OCI-LY7 (cell line): ENCODE data around the gene GALNT1. TPM values are rescaled to one million over a fixed set of nuclear protein-coding genes. Genes with fewer than 3 reads are reported as not detected.

Source experiments
- BruUV-seq: library from RNA; stranded (reverse); fragments of 400-500 nt; replicated peaks from 2 replicates; lab custom pipeline; 2021; lab: Mats Ljungman, UMichigan
- CTCF ChIA-PET: fragments of 300-600 bp; sonication (Branson Sonifier 250); formaldehyde crosslinking; loops from one replicate; lab custom pipeline; 2022; ENCODE audit warnings: antibody characterized with exemption; ENCODE audit not compliant: unreplicated experiment; lab: Charles Lee
- POLR2A ChIA-PET: fragments of 300-600 bp; sonication (Branson Sonifier 250); formaldehyde crosslinking; loops from one replicate; lab custom pipeline; 2022; ENCODE audit warnings: antibody characterized with exemption; lab: Charles Lee
- DNase-seq: peaks from one replicate; pipeline ENCODE4 v3.0.0-alpha.2; 2015; ENCODE audit warnings: low spot score
- H2AFZ ChIP-seq: fragments of 200-600 bp; sonication (generic), shearing (Covaris generic); 2 replicates; pipeline ENCODE4 v1.6.1; 2014; ENCODE audit warnings: mild to moderate bottlenecking, antibody characterized with exemption, low read length, moderate library complexity
- H3K27ac ChIP-seq: fragments of 200-600 bp; sonication (generic); 2 replicates; pipeline ENCODE4 v1.5.1; 2014; ENCODE audit warnings: mixed run types, low read depth, mild to moderate bottlenecking, moderate library complexity, low read length, inconsistent platforms; ENCODE audit not compliant: poor library complexity, severe bottlenecking
- H3K36me3 ChIP-seq: fragments of 200-600 bp; sonication (generic); 2 replicates; pipeline ENCODE4 v1.6.1; 2014; ENCODE audit warnings: mild to moderate bottlenecking, antibody characterized with exemption, low read length, moderate library complexity, mixed read lengths; ENCODE audit not compliant: insufficient read depth
- H3K4me1 ChIP-seq: fragments of 200-600 bp; sonication (generic); 2 replicates; pipeline ENCODE4 v1.5.1; 2014; ENCODE audit warnings: mild to moderate bottlenecking, low read length; ENCODE audit not compliant: insufficient read depth, poor library complexity, severe bottlenecking
- H3K4me2 ChIP-seq: fragments of 200-600 bp; sonication (generic); 2 replicates; pipeline ENCODE4 v1.6.1; 2014; ENCODE audit warnings: mild to moderate bottlenecking, low read length
- H3K4me3 ChIP-seq: fragments of 200-600 bp; sonication (generic); 2 replicates; pipeline ENCODE4 v1.5.1; 2014; ENCODE audit warnings: mild to moderate bottlenecking, low read depth, low read length; ENCODE audit not compliant: poor library complexity, severe bottlenecking
- H3K79me2 ChIP-seq: fragments of 200-600 bp; sonication (generic); 2 replicates; pipeline ENCODE4 v1.6.1; 2016; ENCODE audit warnings: low read depth, mild to moderate bottlenecking, low read length, moderate library complexity, mixed read lengths; ENCODE audit not compliant: insufficient read depth
- H3K9me2 ChIP-seq: fragments of 200-600 bp; sonication (generic); 2 replicates; pipeline ENCODE4 v1.6.1; 2016; ENCODE audit warnings: mild to moderate bottlenecking, low read length, mixed read lengths; ENCODE audit not compliant: insufficient read depth
- H3K9me3 ChIP-seq: fragments of 200-600 bp; sonication (generic); 2 replicates; pipeline ENCODE4 v1.6.1; 2014; ENCODE audit warnings: mild to moderate bottlenecking, mixed run types, low read length, mixed read lengths
- H4K20me1 ChIP-seq: fragments of 200-600 bp; sonication (generic); 2 replicates; pipeline ENCODE4 v1.6.1; 2014; ENCODE audit warnings: mild to moderate bottlenecking, antibody characterized with exemption, low read length, moderate library complexity, mixed read lengths; ENCODE audit not compliant: insufficient read depth
- EZH2phosphoT487 ChIP-seq: fragments of 200-600 bp; sonication (generic); IDR thresholded peaks from 2 replicates; pipeline ENCODE4 v1.6.1; 2018; ENCODE audit warnings: low read depth, borderline replicate concordance, mild to moderate bottlenecking, mixed run types, antibody characterized with exemption, low read length, moderate library complexity, mixed read lengths
- intact Hi-C: fragments of 100-400 bp; cut with micrococcal nuclease; formaldehyde crosslinking; loops from one replicate; pipeline ENCODE4 v1.10.0; 2022; ENCODE audit not compliant: unreplicated experiment
- total RNA-seq, 2 experiments: library from RNA; depleted of rRNA in 1 of 2; stranded (reverse); fragments of >200 nt in 1 of 2; shearing (Covaris generic) in 1 of 2; gene quantifications; 2 replicates each; pipeline ENCODE4 v1.2.3, GENCODE V29; 2014 to 2022
- TF ChIP-seq, protein P1 (sequence below): fragments of 200-600 bp; sonication (generic); conservative IDR thresholded peaks from 2 replicates; pipeline ENCODE4 v1.5.1; 2014; ENCODE audit warnings: mild to moderate bottlenecking, antibody characterized with exemption, low read length, moderate library complexity, mixed read lengths

The GALNT1 gene
- total RNA-seq, 2 experiments from 2014 or later: 22.0 to 37.2 TPM

DNA sequence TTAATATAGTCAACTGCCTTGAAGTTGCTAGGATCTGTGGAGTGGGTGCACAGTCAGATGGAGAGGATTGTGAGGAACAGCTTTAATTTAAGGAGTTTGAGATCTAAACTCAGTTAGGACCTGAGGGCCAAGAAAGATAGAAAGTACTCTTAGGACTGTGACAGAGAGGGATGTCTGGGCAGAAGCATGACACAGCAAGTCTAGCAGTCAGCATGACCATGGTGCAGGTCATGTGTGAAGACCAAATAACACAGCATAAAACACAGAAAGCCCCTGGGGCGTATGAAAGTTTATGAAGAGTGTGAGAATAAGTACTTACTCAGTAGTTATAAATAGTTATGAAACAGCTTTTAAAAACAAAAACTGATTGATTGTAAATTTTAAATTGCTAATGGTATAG is 107.2 kb downstream of the GALNT1 start:
- Histone ChIP-seq H3K36me3 (no peaks in the 10 kb centered on the region), H3K4me2 (no peak overlapping the region), H3K9me2 (no peaks in the 10 kb centered on the region), H3K4me3 (no peak overlapping the region), H4K20me1 (no peaks in the 10 kb centered on the region), H2AFZ (no peak overlapping the region), H3K79me2 (no peaks in the 10 kb centered on the region), H3K9me3 (no peaks in the 10 kb centered on the region), H3K27ac (no peak overlapping the region), H3K4me1 (no peaks in the 10 kb centered on the region)
- no peak for TF ChIP-seq EZH2phosphoT487
- TF ChIP-seq, protein P1, sequence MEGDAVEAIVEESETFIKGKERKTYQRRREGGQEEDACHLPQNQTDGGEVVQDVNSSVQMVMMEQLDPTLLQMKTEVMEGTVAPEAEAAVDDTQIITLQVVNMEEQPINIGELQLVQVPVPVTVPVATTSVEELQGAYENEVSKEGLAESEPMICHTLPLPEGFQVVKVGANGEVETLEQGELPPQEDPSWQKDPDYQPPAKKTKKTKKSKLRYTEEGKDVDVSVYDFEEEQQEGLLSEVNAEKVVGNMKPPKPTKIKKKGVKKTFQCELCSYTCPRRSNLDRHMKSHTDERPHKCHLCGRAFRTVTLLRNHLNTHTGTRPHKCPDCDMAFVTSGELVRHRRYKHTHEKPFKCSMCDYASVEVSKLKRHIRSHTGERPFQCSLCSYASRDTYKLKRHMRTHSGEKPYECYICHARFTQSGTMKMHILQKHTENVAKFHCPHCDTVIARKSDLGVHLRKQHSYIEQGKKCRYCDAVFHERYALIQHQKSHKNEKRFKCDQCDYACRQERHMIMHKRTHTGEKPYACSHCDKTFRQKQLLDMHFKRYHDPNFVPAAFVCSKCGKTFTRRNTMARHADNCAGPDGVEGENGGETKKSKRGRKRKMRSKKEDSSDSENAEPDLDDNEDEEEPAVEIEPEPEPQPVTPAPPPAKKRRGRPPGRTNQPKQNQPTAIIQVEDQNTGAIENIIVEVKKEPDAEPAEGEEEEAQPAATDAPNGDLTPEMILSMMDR: no peak
- intact Hi-C loops: no loop called here
- ChIA-PET POLR2A (interaction anchor here (0.8 kb wide), 1 partner anchor 12 kb away, joined by 3 read pairs; no protein-coding TSS in a partner anchor), CTCF (no interaction called here)
- no peak for DNase-seq
- BruUV-seq: no TSS peak

DNA sequence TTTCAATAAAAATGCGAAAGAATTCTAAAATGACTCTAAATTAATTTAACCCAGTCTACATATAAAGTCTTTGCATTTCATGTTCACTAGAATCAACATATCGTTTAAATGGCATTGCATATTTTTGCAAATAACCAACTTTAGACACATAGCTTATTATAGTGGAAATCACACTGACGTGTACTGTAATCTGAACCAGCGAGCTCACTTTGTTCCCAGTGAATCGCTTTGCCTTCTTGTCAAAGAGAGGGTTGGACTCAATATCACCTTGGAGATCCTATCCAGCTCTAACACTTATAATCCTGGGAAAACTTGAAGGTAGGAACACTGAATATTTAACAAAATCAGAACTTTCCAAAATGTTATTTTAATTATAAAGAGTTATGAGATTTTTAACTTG is 108.2 kb downstream of the GALNT1 start:
- CTCF ChIA-PET: no interaction called here
- POLR2A ChIA-PET: interaction anchor here (0.8 kb wide), 1 partner anchor 11 kb away, joined by 3 read pairs; no protein-coding TSS in a partner anchor
- Histone ChIP-seq H3K9me3 (no peaks in the 10 kb centered on the region), H3K4me1 (no peaks in the 10 kb centered on the region), H3K4me2 (no peak overlapping the region), H3K4me3 (no peak overlapping the region), H3K79me2 (no peaks in the 10 kb centered on the region), H3K36me3 (no peaks in the 10 kb centered on the region), H3K27ac (no peak overlapping the region), H4K20me1 (no peaks in the 10 kb centered on the region), H3K9me2 (no peaks in the 10 kb centered on the region), H2AFZ (no peak overlapping the region)
- intact Hi-C loops: no loop called here
- no TSS peak for BruUV-seq
- TF ChIP-seq EZH2phosphoT487: no peak
- TF ChIP-seq, protein P1: no peak
- DNase-seq: no peak

DNA sequence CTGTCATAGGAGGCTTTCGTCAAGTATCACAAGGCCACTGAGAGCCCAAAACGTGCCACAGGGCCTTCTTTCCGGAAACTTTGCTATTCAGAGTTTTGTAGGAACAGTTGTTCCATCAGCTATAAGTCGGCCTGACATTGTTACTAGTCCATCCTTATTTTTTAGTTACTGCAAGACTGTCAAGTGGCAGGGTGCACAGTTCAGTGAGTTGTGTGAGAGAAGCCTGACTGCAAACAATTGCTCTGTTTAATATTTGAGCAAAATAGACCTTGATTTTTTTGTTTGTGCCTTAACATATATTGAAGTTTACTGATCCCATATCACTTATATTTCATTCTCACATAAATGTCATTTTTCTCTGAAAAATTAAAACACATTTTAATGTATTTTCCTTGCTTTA is 110.1 kb downstream of the GALNT1 start:
- no peak overlapping the region for H3K4me2 ChIP-seq
- DNase-seq: no peak
- no peak overlapping the region for H3K27ac ChIP-seq
- no peak overlapping the region for H3K4me3 ChIP-seq
- H4K20me1 ChIP-seq: no peaks in the 10 kb centered on the region
- intact Hi-C loops: no loop called here
- TF ChIP-seq, protein P1: no peak
- no peak for TF ChIP-seq EZH2phosphoT487
- ChIA-PET POLR2A (no interaction called here), CTCF (no interaction called here)
- H3K9me3 ChIP-seq: no peaks in the 10 kb centered on the region
- H3K79me2 ChIP-seq: no peaks in the 10 kb centered on the region
- no peaks in the 10 kb centered on the region for H3K36me3 ChIP-seq
- no peaks in the 10 kb centered on the region for H3K4me1 ChIP-seq
- BruUV-seq: no TSS peak
- no peaks in the 10 kb centered on the region for H3K9me2 ChIP-seq
- no peak overlapping the region for H2AFZ ChIP-seq
